ENCODE results near the gene CACNA1E.

- no peak for TF ChIP-seq CTCF (conservative IDR thresholded peaks at IDR 0.05; ENCODE audit: low read length)
- TF ChIP-seq EZH2phosphoT487 (IDR thresholded peaks at IDR 0.05; ENCODE audit: borderline replicate concordance): no peak
Observed at GRCh38 chr1:181776044-181776443, 292.7 kb downstream of the CACNA1E start.

All from Loucy (cell line).